A673 (cell line): Measurements from ENCODE around the gene KIRREL3.

ENCODE experiments used
- EZH2 ChIP-seq: fragments of 200-600 bp; sonication (generic); IDR thresholded peaks from 2 replicates; pipeline ENCODE4 v1.6.1; 2017; ENCODE audit warnings: borderline replicate concordance, low read depth, mild to moderate bottlenecking, mixed read lengths, antibody characterized with exemption, low read length; ENCODE audit not compliant: poor library complexity, severe bottlenecking
- TF ChIP-seq, protein P1 (sequence below): fragments of 300-800, 200-600 bp; sonication (generic); conservative IDR thresholded peaks from 2 replicates; pipeline ENCODE4 v1.5.1; 2017; ENCODE audit warnings: low read depth, mild to moderate bottlenecking, antibody characterized with exemption, low read length, moderate library complexity, mixed read lengths

DNA sequence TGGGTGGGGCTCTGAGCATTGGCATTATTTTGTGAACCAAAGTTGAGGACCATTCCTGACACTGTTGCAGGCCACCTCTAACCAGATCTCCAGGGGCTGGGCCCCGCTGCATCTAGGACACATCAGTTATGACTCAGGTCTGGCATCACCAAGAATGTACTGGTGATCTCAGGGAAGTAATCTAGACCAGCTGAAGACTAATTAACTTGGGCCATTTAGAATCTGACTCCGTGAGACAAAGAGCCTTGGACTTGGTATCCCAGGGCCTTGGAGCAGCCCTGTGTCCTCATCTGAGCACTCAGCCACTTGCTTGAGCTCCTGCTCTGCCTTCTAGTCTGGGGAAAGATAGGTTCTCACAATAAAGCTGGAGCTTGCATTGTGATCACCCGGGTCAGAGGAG, 200.6 kb downstream of the KIRREL3 start:
- TF ChIP-seq EZH2 = no peak
- TF ChIP-seq, protein P1, sequence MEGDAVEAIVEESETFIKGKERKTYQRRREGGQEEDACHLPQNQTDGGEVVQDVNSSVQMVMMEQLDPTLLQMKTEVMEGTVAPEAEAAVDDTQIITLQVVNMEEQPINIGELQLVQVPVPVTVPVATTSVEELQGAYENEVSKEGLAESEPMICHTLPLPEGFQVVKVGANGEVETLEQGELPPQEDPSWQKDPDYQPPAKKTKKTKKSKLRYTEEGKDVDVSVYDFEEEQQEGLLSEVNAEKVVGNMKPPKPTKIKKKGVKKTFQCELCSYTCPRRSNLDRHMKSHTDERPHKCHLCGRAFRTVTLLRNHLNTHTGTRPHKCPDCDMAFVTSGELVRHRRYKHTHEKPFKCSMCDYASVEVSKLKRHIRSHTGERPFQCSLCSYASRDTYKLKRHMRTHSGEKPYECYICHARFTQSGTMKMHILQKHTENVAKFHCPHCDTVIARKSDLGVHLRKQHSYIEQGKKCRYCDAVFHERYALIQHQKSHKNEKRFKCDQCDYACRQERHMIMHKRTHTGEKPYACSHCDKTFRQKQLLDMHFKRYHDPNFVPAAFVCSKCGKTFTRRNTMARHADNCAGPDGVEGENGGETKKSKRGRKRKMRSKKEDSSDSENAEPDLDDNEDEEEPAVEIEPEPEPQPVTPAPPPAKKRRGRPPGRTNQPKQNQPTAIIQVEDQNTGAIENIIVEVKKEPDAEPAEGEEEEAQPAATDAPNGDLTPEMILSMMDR = no peak
